ENCODE measurements around the gene MORF4L1.

The MORF4L1 gene

GRCh38 chr15:78929536-78930264 lies 57.0 kb downstream of the MORF4L1 start:
- H3K4me3 ChIP-seq (ENCODE audit: low read depth, low read length): no peak overlapping the region
- DNase-seq (ENCODE audit: low read depth): no peak
- TF ChIP-seq CTCF (IDR thresholded peaks at IDR 0.05; ENCODE audit: insufficient read depth, low read depth, low read length, missing control alignments): no peak

GRCh38 chr15:78930577-78931388 lies 58.1 kb downstream of the MORF4L1 start:
- DNase-seq (ENCODE audit: low read depth): no peak
- no peak for TF ChIP-seq CTCF (IDR thresholded peaks at IDR 0.05; ENCODE audit: insufficient read depth, low read depth, low read length, missing control alignments)
- H3K4me3 ChIP-seq (ENCODE audit: low read depth, low read length): no peak overlapping the region

GRCh38 chr15:78931439-78932257 lies 59.0 kb downstream of the MORF4L1 start:
- no peak for DNase-seq (ENCODE audit: low read depth)
- H3K4me3 ChIP-seq (ENCODE audit: low read depth, low read length): no peak overlapping the region
- TF ChIP-seq CTCF (IDR thresholded peaks at IDR 0.05; ENCODE audit: insufficient read depth, low read depth, low read length, missing control alignments): no peak

DNA sequence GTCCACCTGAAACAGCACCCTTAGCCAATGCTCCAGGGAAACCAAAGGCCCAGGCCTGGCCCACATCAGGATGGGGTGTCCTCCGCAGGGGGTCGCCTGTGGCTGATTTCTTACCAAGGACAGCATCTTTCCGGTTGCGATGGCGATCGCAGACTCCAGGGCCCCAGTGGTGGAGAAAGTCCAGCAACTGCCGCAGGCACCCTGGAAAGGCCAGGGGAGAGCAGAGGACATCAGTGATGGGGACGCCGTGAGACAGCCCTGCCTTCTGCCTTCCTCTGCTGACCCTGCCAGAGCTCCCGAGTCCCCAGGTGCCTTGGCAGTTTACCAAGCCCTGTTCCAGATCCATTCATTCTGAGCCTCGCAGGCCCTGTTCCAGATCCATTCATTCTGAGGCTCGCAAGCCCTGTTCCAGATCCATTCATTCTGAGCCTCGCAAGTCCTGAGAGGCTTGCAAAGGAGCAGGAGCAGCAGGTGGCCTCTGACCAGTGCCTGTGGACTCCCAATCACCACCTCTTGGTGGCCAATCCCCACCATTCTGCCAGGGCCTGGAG lies 59.6 kb downstream of the MORF4L1 start:
- no peak for TF ChIP-seq CTCF (IDR thresholded peaks at IDR 0.05; ENCODE audit: insufficient read depth, low read depth, low read length, missing control alignments)
- H3K4me3 ChIP-seq (ENCODE audit: low read depth, low read length): no peak overlapping the region
- no peak for DNase-seq (ENCODE audit: low read depth)

DNA sequence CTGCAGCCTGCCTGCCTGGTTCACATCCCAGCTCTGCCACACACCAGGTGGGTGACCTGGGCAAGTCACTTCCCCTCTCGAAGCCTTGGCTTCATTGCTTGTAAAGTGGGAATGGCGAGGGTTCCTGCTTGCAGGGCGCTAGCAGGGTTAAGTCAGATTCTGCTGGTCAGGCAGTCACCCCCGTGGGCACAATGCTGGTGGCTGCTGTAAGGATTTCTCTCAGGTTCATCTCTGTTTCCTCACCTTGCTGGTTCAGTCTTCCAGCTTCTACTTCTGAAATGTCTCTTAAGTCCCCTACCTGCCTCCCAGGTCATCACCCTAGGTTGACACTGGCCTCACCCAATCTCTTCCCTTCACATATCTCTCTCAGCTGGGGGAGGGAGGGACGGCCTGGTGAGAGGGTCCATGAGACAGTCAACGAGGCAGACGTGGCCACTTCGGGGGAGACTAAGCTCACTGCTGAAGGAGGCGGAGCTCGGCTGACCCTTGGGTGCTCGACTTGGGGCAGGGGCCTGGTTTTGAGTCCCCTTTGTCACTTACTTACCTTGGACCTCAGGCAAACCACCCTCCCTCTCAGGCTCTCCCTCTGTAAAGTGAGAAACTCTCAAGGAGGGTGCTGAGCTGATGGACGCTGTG lies 60.6 kb downstream of the MORF4L1 start:
- no peak for DNase-seq (ENCODE audit: low read depth)
- no peak overlapping the region for H3K4me3 ChIP-seq (ENCODE audit: low read depth, low read length)
- TF ChIP-seq CTCF (IDR thresholded peaks at IDR 0.05; ENCODE audit: insufficient read depth, low read depth, low read length, missing control alignments): no peak
